GM13976 (cell line): Measurements from ENCODE around the gene EHD1.
A peak's percentile ranks its signal among the peaks of the same experiment; 100 is the strongest.

Experiments used
- DNase-seq: peaks from one replicate; pipeline ENCODE4 v3.0.0; 2012; ENCODE audit warnings: low spot score
- in situ Hi-C: fragments of 300-500 bp; cut with MboI; formaldehyde crosslinking; loops from one replicate; pipeline ENCODE4 v1.12.0; 2022; ENCODE audit warnings: low sequenced_read_pairs, mixed read lengths, inconsistent platforms; ENCODE audit not compliant: unreplicated experiment
- TF ChIP-seq, protein P1 (sequence below): IDR thresholded peaks from 2 replicates; pipeline ENCODE4 v1.5.1; 2012; ENCODE audit warnings: borderline replicate concordance, mild to moderate bottlenecking; ENCODE audit not compliant: insufficient read depth; ENCODE audit errors: extremely low read depth, missing control alignments, control extremely low read depth

EHD1 gene

DNA sequence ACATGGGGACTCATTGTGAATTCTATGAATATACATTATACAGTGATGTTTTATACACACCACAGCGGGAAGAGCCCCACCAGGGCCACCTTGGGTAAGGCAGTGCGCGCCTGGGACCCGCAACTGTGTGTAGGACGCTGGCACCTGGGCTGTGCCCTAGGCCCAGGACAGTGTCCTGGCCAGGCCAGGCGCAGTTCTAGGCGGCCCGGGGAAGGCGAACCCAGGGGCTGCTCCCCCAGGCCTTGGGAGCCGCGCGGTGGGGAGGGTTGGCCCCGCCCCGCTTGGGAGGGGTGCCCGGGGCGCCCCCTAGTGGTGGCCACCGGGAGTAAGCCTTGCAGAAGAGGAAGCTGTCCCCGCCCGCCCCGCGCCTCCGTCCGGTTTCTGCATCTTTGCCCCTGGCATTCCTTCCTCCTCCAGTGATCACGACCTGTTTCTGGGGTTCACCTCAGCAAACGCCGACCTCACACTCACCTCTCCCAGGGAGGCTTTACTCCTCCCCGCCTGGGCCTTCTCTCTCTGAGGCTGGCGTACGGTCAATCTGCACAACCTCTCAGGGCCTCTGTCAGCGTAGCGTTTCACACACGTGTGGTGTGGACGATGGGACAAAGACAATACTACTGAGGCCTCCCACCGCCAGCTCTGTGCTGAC, 9.5 kb upstream of the EHD1 start:
- TF ChIP-seq, protein P1, sequence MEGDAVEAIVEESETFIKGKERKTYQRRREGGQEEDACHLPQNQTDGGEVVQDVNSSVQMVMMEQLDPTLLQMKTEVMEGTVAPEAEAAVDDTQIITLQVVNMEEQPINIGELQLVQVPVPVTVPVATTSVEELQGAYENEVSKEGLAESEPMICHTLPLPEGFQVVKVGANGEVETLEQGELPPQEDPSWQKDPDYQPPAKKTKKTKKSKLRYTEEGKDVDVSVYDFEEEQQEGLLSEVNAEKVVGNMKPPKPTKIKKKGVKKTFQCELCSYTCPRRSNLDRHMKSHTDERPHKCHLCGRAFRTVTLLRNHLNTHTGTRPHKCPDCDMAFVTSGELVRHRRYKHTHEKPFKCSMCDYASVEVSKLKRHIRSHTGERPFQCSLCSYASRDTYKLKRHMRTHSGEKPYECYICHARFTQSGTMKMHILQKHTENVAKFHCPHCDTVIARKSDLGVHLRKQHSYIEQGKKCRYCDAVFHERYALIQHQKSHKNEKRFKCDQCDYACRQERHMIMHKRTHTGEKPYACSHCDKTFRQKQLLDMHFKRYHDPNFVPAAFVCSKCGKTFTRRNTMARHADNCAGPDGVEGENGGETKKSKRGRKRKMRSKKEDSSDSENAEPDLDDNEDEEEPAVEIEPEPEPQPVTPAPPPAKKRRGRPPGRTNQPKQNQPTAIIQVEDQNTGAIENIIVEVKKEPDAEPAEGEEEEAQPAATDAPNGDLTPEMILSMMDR = peak; percentile 80
- in situ Hi-C loops = no loop called here
- DNase-seq = peak; percentile 94

DNA sequence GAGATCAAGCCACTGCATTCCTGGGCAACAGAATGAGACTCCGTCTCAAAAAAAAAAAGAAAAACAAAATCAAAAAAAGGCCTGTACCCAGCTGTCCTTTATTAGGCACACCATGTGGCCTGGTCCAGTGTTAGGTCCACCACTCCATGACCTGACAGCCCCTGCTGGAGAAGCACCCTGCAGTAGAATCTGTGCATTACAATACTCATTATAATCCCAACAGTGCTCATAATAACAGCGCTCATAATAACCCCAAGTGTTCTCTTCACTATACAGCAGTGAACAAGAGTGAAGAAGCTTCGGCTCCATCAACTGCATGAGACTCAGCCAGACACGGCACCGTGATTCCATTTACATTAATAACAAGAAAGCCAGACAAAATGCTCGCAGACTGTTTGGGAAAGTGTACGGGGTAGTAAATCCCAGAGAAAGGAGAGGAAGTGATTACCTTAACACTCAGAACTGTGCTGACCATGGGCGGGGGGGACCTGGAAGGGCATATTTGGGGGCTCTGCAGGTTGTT, 8.9 kb upstream of the EHD1 start:
- DNase-seq = no peak
- in situ Hi-C loops = no loop called here
- TF ChIP-seq, protein P1 = no peak

DNA sequence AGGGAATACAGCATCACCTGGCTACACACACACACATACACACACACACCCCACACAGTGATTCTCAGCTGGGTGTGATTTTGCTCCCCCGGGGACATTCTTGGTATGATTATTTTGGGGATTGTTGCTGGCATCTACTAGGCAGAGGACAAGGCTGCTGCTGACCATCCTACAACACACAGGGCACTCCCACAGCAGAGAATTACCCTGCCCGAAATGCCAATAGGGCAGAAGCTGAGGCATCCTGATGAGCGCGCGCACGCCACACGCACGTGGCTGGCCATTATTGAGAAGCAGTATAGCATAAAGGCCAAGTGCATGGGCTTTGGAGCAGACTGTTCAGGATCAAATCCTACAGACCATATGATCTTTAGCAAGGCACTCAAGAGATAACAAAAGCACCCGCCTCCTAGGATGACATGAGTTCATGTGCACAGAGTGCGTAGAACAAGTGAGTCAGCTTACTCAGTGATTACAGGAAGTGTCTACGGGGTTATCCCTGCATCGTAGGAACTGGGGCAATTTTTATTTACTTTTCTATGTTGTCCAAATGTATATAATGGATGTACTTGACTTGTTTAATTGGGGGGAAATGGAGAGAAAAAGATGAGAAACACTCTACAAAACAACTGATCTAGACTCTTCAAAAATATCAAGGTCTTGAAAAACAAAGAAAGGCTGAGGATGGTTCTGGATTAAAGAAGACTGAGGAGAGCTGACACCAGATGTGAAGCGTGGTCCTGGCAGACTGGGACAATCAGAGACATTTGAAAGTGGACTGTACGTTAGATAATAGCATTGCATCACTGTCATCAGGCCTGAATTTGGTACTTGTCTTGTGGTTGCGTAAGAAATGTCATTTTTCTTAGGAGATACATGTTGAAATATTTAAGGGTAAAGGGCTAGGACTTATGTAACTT, 7.2 kb upstream of the EHD1 start:
- in situ Hi-C loops = no loop called here
- TF ChIP-seq, protein P1 = no peak
- DNase-seq = no peak

DNA sequence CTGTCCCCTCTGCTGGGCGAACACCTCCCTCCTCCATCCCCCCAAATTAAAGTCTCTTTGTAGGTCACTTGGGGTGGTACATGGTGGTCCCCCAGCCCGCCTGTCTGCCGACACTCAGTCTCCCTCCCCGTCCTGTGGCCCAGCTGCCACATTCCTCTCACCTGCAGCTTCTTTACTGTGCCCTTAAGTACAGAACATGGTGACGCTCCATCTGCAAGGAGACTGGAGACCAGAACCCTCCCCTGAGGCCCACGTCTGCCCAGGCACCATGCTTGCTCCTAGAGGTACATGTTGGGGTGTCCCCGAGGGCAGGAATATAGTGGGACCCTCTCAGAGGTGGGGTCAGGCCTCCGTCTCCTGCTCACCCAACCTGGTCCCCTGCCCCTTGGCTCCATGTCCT, 5.6 kb upstream of the EHD1 start:
- no peak for DNase-seq
- TF ChIP-seq, protein P1 = no peak
- in situ Hi-C loops = no loop called here

DNA sequence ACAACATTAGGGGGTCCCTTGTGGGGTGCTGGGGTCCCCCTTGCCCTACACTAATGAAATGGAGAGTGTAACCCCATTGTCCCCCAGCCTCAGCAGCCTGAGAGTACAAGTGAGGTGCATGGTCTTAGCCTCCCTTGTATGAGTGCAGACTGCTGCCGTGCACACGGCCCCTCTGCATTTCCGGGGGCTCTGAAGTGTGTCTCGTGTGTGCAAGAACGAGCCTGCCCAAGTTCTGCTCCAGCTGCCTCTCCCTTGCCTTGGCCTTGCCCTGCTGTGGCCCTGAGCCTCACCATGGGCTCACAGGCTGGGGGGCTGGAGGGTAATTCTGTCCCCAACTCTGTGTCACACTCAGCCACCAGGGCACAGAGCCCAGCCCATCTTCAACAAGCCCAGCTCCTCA, 5.2 kb upstream of the EHD1 start:
- DNase-seq = no peak
- in situ Hi-C loops = no loop called here
- TF ChIP-seq, protein P1 = no peak

DNA sequence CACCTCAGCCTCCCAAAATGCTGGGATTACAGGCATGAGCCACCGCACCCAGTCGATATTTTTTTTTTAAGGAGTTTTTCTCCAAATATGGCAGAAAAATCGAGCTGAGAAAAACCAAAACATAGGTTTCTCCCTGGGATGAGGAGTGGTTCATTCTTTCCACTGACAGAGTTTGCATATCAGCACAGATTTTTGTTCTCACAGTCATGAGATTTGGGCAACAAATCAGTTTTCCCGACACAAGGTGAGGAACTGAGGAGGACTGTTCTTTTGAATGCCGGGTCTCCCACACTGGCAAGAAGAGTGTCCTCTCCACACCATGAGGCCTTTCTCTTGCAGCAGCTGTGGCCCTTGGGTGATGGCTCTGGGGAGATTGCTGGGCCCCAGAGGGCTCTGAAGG, 3.8 kb upstream of the EHD1 start:
- in situ Hi-C loops = no loop called here
- DNase-seq = no peak
- TF ChIP-seq, protein P1 = no peak
